A673 (cell line): ENCODE results near the gene MBL2. TPM values are rescaled to one million over a fixed set of nuclear protein-coding genes. Genes with fewer than 3 reads are reported as not detected.

Experiments
- BruUV-seq: library from RNA; stranded (reverse); fragments of 400-500 nt; replicated peaks from 2 replicates; lab custom pipeline; 2021; lab: Mats Ljungman, UMichigan
- CTCF ChIA-PET: fragments of 300-600 bp; sonication (Branson Sonifier 250); formaldehyde crosslinking; loops from one replicate; lab custom pipeline; 2022; ENCODE audit warnings: antibody characterized with exemption; lab: Charles Lee
- POLR2A ChIA-PET: fragments of 300-600 bp; sonication (Branson Sonifier 250); formaldehyde crosslinking; loops from one replicate; lab custom pipeline; 2022; ENCODE audit warnings: antibody characterized with exemption; ENCODE audit not compliant: low non-redundant PET; lab: Charles Lee
- DNase-seq: peaks from one replicate; pipeline ENCODE4 v3.0.0-alpha.2; 2015; ENCODE audit warnings: low spot score
- H3K27ac ChIP-seq: fragments of 200-600 bp; sonication (generic); 2 replicates; pipeline ENCODE4 v1.5.1; 2016; ENCODE audit warnings: mixed run types, low read depth, mild to moderate bottlenecking, mixed read lengths, antibody characterized with exemption, low read length; ENCODE audit not compliant: poor library complexity, severe bottlenecking
- H3K27me3 ChIP-seq: fragments of 200-600 bp; sonication (generic); replicated peaks from 2 replicates; pipeline ENCODE4 v1.6.1; 2017; ENCODE audit warnings: mixed run types, low read depth, mild to moderate bottlenecking, mixed read lengths, antibody characterized with exemption, low read length; ENCODE audit not compliant: insufficient read depth, poor library complexity
- H3K36me3 ChIP-seq: fragments of 200-600 bp; sonication (generic); 2 replicates; pipeline ENCODE4 v1.6.1; 2016; ENCODE audit warnings: mixed run types, mild to moderate bottlenecking, mixed read lengths, antibody characterized with exemption, low read length; ENCODE audit not compliant: insufficient read depth, poor library complexity, severe bottlenecking
- H3K4me1 ChIP-seq: fragments of 200-600 bp; sonication (generic); 2 replicates; pipeline ENCODE4 v1.6.1; 2017; ENCODE audit warnings: mixed run types, mild to moderate bottlenecking, mixed read lengths, antibody characterized with exemption, low read length; ENCODE audit not compliant: insufficient read depth, poor library complexity, severe bottlenecking
- H3K4me3 ChIP-seq: fragments of 200-600 bp; sonication (generic); 2 replicates; pipeline ENCODE4 v1.5.1; 2016; ENCODE audit warnings: low read depth, mixed run types, mild to moderate bottlenecking, mixed read lengths, low read length; ENCODE audit not compliant: poor library complexity, severe bottlenecking
- H3K9me3 ChIP-seq: fragments of 200-600 bp; sonication (generic); 2 replicates; pipeline ENCODE4 v1.6.1; 2016; ENCODE audit warnings: mixed run types, low read depth, mild to moderate bottlenecking, mixed read lengths, antibody characterized with exemption, low read length; ENCODE audit not compliant: poor library complexity, severe bottlenecking
- CTCF ChIP-seq: fragments of 300-800, 200-600 bp; sonication (generic); conservative IDR thresholded peaks from 2 replicates; pipeline ENCODE4 v1.5.1; 2017; ENCODE audit warnings: low read depth, mild to moderate bottlenecking, antibody characterized with exemption, low read length, moderate library complexity, mixed read lengths
- EZH2 ChIP-seq: fragments of 200-600 bp; sonication (generic); IDR thresholded peaks from 2 replicates; pipeline ENCODE4 v1.6.1; 2017; ENCODE audit warnings: borderline replicate concordance, low read depth, mild to moderate bottlenecking, mixed read lengths, antibody characterized with exemption, low read length; ENCODE audit not compliant: poor library complexity, severe bottlenecking
- intact Hi-C: fragments of 100-400 bp; cut with micrococcal nuclease; formaldehyde crosslinking; loops from one replicate; pipeline ENCODE4 v1.10.0; 2022; ENCODE audit not compliant: unreplicated experiment
- total RNA-seq: library from RNA; stranded (reverse); gene quantifications from 2 replicates; pipeline ENCODE4 v1.2.3, GENCODE V29; 2021

MBL2 gene
- total RNA-seq, 1 experiment from 2014 or later = not detected

- intact Hi-C loops = no loop called here
- CTCF ChIA-PET = no interaction called here
- POLR2A ChIA-PET = no interaction called here
- no peak overlapping the region for H3K27ac ChIP-seq
- BruUV-seq = no TSS peak
- no peaks in the 10 kb centered on the region for H3K4me1 ChIP-seq
- H3K9me3 ChIP-seq = no peaks in the 10 kb centered on the region
- TF ChIP-seq CTCF (no peak), EZH2 (no peak)
- no peaks in the 10 kb centered on the region for H3K27me3 ChIP-seq
- no peak for DNase-seq
- no peaks in the 10 kb centered on the region for H3K36me3 ChIP-seq
- no peak overlapping the region for H3K4me3 ChIP-seq
Observed at GRCh38 chr10:52742731-52743130, 29.9 kb downstream of the MBL2 start.

- no peaks in the 10 kb centered on the region for H3K27me3 ChIP-seq
- no peak overlapping the region for H3K4me3 ChIP-seq
- H3K4me1 ChIP-seq = no peaks in the 10 kb centered on the region
- DNase-seq = no peak
- intact Hi-C loops = loop anchor here (2.0 kb wide), 1 partner anchor 39 kb away; no protein-coding TSS in a partner anchor
- H3K9me3 ChIP-seq = no peaks in the 10 kb centered on the region
- BruUV-seq = no TSS peak
- H3K27ac ChIP-seq = no peak overlapping the region
- ChIA-PET POLR2A (no interaction called here), CTCF (no interaction called here)
- no peak for TF ChIP-seq CTCF
- TF ChIP-seq EZH2 = no peak
- no peaks in the 10 kb centered on the region for H3K36me3 ChIP-seq
Observed at GRCh38 chr10:52741851-52742250, 30.7 kb downstream of the MBL2 start.

GRCh38 chr10:52740913-52741675 is 31.5 kb downstream of the MBL2 start:
- POLR2A ChIA-PET = no interaction called here
- Histone ChIP-seq H3K27me3 (no peaks in the 10 kb centered on the region), H3K27ac (no peak overlapping the region), H3K36me3 (no peaks in the 10 kb centered on the region), H3K4me1 (no peaks in the 10 kb centered on the region), H3K4me3 (no peak overlapping the region), H3K9me3 (no peaks in the 10 kb centered on the region)
- BruUV-seq = no TSS peak
- CTCF ChIA-PET = interaction anchor here (1.5 kb wide), 1 partner anchor 38 kb away, joined by 3 read pairs; no protein-coding TSS in a partner anchor
- TF ChIP-seq EZH2 (no peak), CTCF (peak; percentile 81)
- DNase-seq = peak; percentile 59
- intact Hi-C loops = loop anchor here (2.0 kb wide), 1 partner anchor 40 kb away; no protein-coding TSS in a partner anchor
